ENCODE measurements around the gene SLC2A8.

The SLC2A8 gene

GRCh38 chr9:127418037-127418471 lies 21.1 kb downstream of the SLC2A8 start:
- H4K20me1 ChIP-seq (ENCODE audit: insufficient read depth, low read length), result no peaks in the 10 kb centered on the region
- H3K27ac ChIP-seq (ENCODE audit: low read depth, low read length, poor library complexity, severe bottlenecking), result no peak overlapping the region
- no peaks in the 10 kb centered on the region for H3F3A ChIP-seq (ENCODE audit: insufficient read depth, low read length)
- H3K79me2 ChIP-seq (ENCODE audit: insufficient read depth, low read length), result no peaks in the 10 kb centered on the region
- H2AFZ ChIP-seq (ENCODE audit: low read length), result no peak overlapping the region
- H3K4me3 ChIP-seq (ENCODE audit: low read depth, low read length, poor library complexity, severe bottlenecking), result no peak overlapping the region
- peaks cover 6% of the 10 kb centered on the region for H3K4me1 ChIP-seq (ENCODE audit: insufficient read depth, low read length, severe bottlenecking)
- no peaks in the 10 kb centered on the region for H3K9me3 ChIP-seq (ENCODE audit: low read length)
- H3K9me2 ChIP-seq (ENCODE audit: low read depth, low read length), result no peaks in the 10 kb centered on the region
- no peak overlapping the region for H3K4me2 ChIP-seq (ENCODE audit: low read length)
- H3K36me3 ChIP-seq (ENCODE audit: insufficient read depth, low read length), result no peaks in the 10 kb centered on the region
- no peaks in the 10 kb centered on the region for H3K27me3 ChIP-seq (ENCODE audit: insufficient read depth, low read length)
- no peak overlapping the region for H3K9ac ChIP-seq (ENCODE audit: low read length)
- TF ChIP-seq CTCF (IDR thresholded peaks at IDR 0.05; ENCODE audit: low read length), result peak; percentile 20; the same call in 1 of the 2 replicates
- TF ChIP-seq EZH2 (IDR thresholded peaks at IDR 0.05; ENCODE audit: borderline replicate concordance, low read length), result no peak

DNA sequence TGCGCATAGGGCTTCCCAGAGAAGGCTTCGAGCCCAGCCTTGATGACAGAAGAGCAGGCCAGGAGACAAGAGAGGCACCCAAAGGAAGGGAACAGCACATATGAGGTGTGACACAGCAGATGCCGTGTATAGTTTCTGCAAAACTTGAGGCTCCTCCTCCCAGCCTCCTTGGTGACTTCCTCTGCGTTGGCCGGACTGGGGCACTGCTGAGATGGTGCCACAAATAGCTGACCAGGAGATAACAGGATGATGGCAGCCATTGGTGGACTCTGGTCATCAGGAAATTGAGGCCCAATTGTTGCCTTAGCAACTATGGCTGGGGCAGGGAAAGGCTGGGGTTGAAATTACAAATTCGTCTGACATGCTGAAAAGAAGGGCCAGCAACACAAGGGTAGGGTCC lies 22.4 kb downstream of the SLC2A8 start:
- no peak overlapping the region for H3K9ac ChIP-seq (ENCODE audit: low read length)
- no peak overlapping the region for H3K4me2 ChIP-seq (ENCODE audit: low read length)
- TF ChIP-seq CTCF (IDR thresholded peaks at IDR 0.05; ENCODE audit: low read length) (no peak), EZH2 (IDR thresholded peaks at IDR 0.05; ENCODE audit: borderline replicate concordance, low read length) (no peak)

GRCh38 chr9:127421057-127421456 lies 24.1 kb downstream of the SLC2A8 start:
- TF ChIP-seq CTCF (IDR thresholded peaks at IDR 0.05; ENCODE audit: low read length) (no peak), EZH2 (IDR thresholded peaks at IDR 0.05; ENCODE audit: borderline replicate concordance, low read length) (no peak)
- Histone ChIP-seq H3F3A (ENCODE audit: insufficient read depth, low read length) (no peaks in the 10 kb centered on the region), H3K36me3 (ENCODE audit: insufficient read depth, low read length) (no peaks in the 10 kb centered on the region), H3K4me1 (ENCODE audit: insufficient read depth, low read length, severe bottlenecking) (peaks cover 24% of the 10 kb centered on the region), H4K20me1 (ENCODE audit: insufficient read depth, low read length) (no peaks in the 10 kb centered on the region), H3K4me3 (ENCODE audit: low read depth, low read length, poor library complexity, severe bottlenecking) (no peak overlapping the region), H3K79me2 (ENCODE audit: insufficient read depth, low read length) (peaks cover 8% of the 10 kb centered on the region), H3K9me2 (ENCODE audit: low read depth, low read length) (no peaks in the 10 kb centered on the region), H3K27ac (ENCODE audit: low read depth, low read length, poor library complexity, severe bottlenecking) (no peak overlapping the region), H3K9ac (ENCODE audit: low read length) (no peak overlapping the region), H2AFZ (ENCODE audit: low read length) (no peak overlapping the region), H3K4me2 (ENCODE audit: low read length) (no peak overlapping the region), H3K9me3 (ENCODE audit: low read length) (no peaks in the 10 kb centered on the region), H3K27me3 (ENCODE audit: insufficient read depth, low read length) (no peaks in the 10 kb centered on the region)

More for the DNA sequence above, 22.4 kb downstream of the SLC2A8 start:
- Histone ChIP-seq H3K79me2 (ENCODE audit: insufficient read depth, low read length) (no peaks in the 10 kb centered on the region), H3K36me3 (ENCODE audit: insufficient read depth, low read length) (no peaks in the 10 kb centered on the region), H2AFZ (ENCODE audit: low read length) (no peak overlapping the region), H3K9me3 (ENCODE audit: low read length) (no peaks in the 10 kb centered on the region), H3K4me1 (ENCODE audit: insufficient read depth, low read length, severe bottlenecking) (peaks cover 11% of the 10 kb centered on the region), H3K27me3 (ENCODE audit: insufficient read depth, low read length) (no peaks in the 10 kb centered on the region), H4K20me1 (ENCODE audit: insufficient read depth, low read length) (no peaks in the 10 kb centered on the region), H3F3A (ENCODE audit: insufficient read depth, low read length) (no peaks in the 10 kb centered on the region), H3K9me2 (ENCODE audit: low read depth, low read length) (no peaks in the 10 kb centered on the region), H3K4me3 (ENCODE audit: low read depth, low read length, poor library complexity, severe bottlenecking) (no peak overlapping the region), H3K27ac (ENCODE audit: low read depth, low read length, poor library complexity, severe bottlenecking) (no peak overlapping the region)
